PC-9 (cell line): ENCODE measurements around the gene PITX2. TPM values are rescaled to one million over a fixed set of nuclear protein-coding genes. Genes with fewer than 3 reads are reported as not detected.

Experiments
- BruUV-seq: library from RNA; stranded (reverse); fragments of 400-500 nt; replicated peaks from 2 replicates; lab custom pipeline; 2021; lab: Mats Ljungman, UMichigan
- CTCF ChIA-PET: fragments of 300-600 bp; sonication (Branson Sonifier 250); formaldehyde crosslinking; loops from one replicate; lab custom pipeline; 2022; ENCODE audit warnings: antibody characterized with exemption; lab: Charles Lee
- POLR2A ChIA-PET: fragments of 300-600 bp; sonication (Branson Sonifier 250); formaldehyde crosslinking; loops from one replicate; lab custom pipeline; 2022; ENCODE audit warnings: antibody characterized with exemption; ENCODE audit not compliant: unreplicated experiment; lab: Charles Lee
- DNase-seq, 2 experiments: peaks; one replicate each; pipeline versions ENCODE4 v3.0.0 to v3.0.0-alpha.2; 2015 to 2022; ENCODE audit warnings: mixed read lengths in 1 of 2
- H2AFZ ChIP-seq: fragments of 200-600 bp; sonication (generic); 2 replicates; pipeline ENCODE4 v1.8.1; 2017; ENCODE audit warnings: antibody characterized with exemption
- H3F3A ChIP-seq: fragments of 200-600 bp; sonication (generic); 2 replicates; pipeline ENCODE4 v1.8.1; 2017; ENCODE audit warnings: antibody characterized with exemption, mild to moderate bottlenecking, low read depth; ENCODE audit not compliant: insufficient read depth
- H3K27ac ChIP-seq: fragments of 200-600 bp; sonication (generic); 2 replicates; pipeline ENCODE4 v1.6.1; 2016; ENCODE audit warnings: mixed run types
- H3K27me3 ChIP-seq: fragments of 200-600 bp; sonication (generic); 2 replicates; pipeline ENCODE4 v1.6.1; 2016; ENCODE audit warnings: low read depth, mixed run types; ENCODE audit not compliant: insufficient read depth
- H3K36me3 ChIP-seq: fragments of 200-600 bp; sonication (generic); 2 replicates; pipeline ENCODE4 v1.6.1; 2016; ENCODE audit warnings: low read depth, mixed run types
- H3K4me1 ChIP-seq: fragments of 200-600 bp; sonication (generic); replicated peaks from 2 replicates; pipeline ENCODE4 v1.6.1; 2016; ENCODE audit warnings: mixed run types; ENCODE audit not compliant: insufficient read depth
- H3K4me2 ChIP-seq: fragments of 200-600 bp; sonication (generic); 2 replicates; pipeline ENCODE4 v1.6.1; 2017; ENCODE audit warnings: mixed run types
- H3K4me3 ChIP-seq: fragments of 200-600 bp; sonication (generic); 2 replicates; pipeline ENCODE4 v1.6.1; 2016; ENCODE audit warnings: mixed run types
- H3K79me2 ChIP-seq: fragments of 200-600 bp; sonication (generic); 2 replicates; pipeline ENCODE4 v1.6.1; 2017; ENCODE audit warnings: low read depth, mixed run types
- H3K9me2 ChIP-seq: fragments of 200-600 bp; sonication (generic); 2 replicates; pipeline ENCODE4 v1.8.1; 2017; ENCODE audit warnings: mild to moderate bottlenecking; ENCODE audit not compliant: insufficient read depth
- H3K9me3 ChIP-seq: fragments of 200-600 bp; sonication (generic); 2 replicates; pipeline ENCODE4 v1.8.1; 2016; ENCODE audit warnings: low read depth; ENCODE audit not compliant: insufficient read depth
- H4K20me1 ChIP-seq: fragments of 200-600 bp; sonication (generic); 2 replicates; pipeline ENCODE4 v1.8.1; 2017; ENCODE audit not compliant: insufficient read depth
- EZH2 ChIP-seq: fragments of 200-600 bp; sonication (generic); IDR thresholded peaks from 2 replicates; pipeline ENCODE4 v1.8.0; 2017; ENCODE audit warnings: antibody characterized with exemption, low read depth
- intact Hi-C: fragments of 100-400 bp; cut with micrococcal nuclease; formaldehyde crosslinking; loops from one replicate; pipeline ENCODE4 v1.10.0; 2022; ENCODE audit not compliant: unreplicated experiment
- total RNA-seq: library from RNA; stranded (reverse); gene quantifications from 2 replicates; pipeline ENCODE4 v1.2.3, GENCODE V29; 2021
- TF ChIP-seq, protein P1 (sequence below): fragments of 200-600 bp; sonication (generic); conservative IDR thresholded peaks from 2 replicates; pipeline ENCODE4 v1.6.1; 2017; ENCODE audit warnings: mixed run types, antibody characterized with exemption, mild to moderate bottlenecking, moderate library complexity

The PITX2 gene
- total RNA-seq, 1 experiment from 2014 or later, result 0.48 TPM

DNA sequence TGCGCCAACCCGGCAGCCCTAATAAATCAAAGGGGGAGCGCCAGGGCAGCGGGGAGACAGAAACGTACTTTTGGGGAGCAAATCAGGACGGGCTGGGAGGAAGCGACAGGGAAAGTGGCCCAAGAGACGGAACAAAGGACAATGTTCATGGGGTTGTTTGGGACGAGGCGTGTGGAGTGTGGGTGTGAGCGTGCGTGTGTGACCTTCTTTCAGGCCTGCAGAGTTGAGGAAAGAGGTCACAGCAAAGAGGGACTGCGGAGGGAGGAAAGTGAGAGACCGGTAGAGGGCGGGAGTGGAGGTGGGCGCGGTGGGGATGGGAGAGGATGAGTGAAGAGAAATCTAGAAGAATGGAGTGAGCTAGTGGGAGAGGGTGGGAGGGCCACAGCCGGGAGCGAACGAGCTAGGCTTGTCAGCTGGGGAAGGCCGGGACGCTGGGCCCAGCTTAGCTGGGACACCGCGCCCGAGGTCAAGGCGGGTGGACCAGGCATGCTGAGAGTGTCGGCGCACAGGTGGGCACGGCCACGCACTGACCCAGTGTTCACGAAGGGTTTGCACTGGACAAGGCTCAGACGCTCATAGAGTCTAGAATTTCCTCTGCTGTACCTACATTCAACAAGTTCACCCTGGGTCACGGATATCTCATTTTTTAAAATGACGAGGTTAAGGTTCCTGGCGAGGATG, 14.7 kb upstream of the PITX2 start:
- no peaks in the 10 kb centered on the region for H3K27me3 ChIP-seq
- BruUV-seq, result no TSS peak
- H3K4me2 ChIP-seq, result no peak overlapping the region
- no peak overlapping the region for H2AFZ ChIP-seq
- no peak overlapping the region for H3K27ac ChIP-seq
- no peaks in the 10 kb centered on the region for H3K9me3 ChIP-seq
- no peaks in the 10 kb centered on the region for H3K9me2 ChIP-seq
- H3K4me3 ChIP-seq, result no peak overlapping the region
- TF ChIP-seq, protein P1, sequence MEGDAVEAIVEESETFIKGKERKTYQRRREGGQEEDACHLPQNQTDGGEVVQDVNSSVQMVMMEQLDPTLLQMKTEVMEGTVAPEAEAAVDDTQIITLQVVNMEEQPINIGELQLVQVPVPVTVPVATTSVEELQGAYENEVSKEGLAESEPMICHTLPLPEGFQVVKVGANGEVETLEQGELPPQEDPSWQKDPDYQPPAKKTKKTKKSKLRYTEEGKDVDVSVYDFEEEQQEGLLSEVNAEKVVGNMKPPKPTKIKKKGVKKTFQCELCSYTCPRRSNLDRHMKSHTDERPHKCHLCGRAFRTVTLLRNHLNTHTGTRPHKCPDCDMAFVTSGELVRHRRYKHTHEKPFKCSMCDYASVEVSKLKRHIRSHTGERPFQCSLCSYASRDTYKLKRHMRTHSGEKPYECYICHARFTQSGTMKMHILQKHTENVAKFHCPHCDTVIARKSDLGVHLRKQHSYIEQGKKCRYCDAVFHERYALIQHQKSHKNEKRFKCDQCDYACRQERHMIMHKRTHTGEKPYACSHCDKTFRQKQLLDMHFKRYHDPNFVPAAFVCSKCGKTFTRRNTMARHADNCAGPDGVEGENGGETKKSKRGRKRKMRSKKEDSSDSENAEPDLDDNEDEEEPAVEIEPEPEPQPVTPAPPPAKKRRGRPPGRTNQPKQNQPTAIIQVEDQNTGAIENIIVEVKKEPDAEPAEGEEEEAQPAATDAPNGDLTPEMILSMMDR, result no peak
- TF ChIP-seq EZH2, result no peak
- H4K20me1 ChIP-seq, result no peaks in the 10 kb centered on the region
- no peak for DNase-seq
- no peaks in the 10 kb centered on the region for H3K36me3 ChIP-seq
- H3K4me1 ChIP-seq, result no peaks in the 10 kb centered on the region
- POLR2A ChIA-PET, result no interaction called here
- CTCF ChIA-PET, result no interaction called here
- H3K79me2 ChIP-seq, result no peaks in the 10 kb centered on the region
- H3F3A ChIP-seq, result no peaks in the 10 kb centered on the region
- intact Hi-C loops, result no loop called here

DNA sequence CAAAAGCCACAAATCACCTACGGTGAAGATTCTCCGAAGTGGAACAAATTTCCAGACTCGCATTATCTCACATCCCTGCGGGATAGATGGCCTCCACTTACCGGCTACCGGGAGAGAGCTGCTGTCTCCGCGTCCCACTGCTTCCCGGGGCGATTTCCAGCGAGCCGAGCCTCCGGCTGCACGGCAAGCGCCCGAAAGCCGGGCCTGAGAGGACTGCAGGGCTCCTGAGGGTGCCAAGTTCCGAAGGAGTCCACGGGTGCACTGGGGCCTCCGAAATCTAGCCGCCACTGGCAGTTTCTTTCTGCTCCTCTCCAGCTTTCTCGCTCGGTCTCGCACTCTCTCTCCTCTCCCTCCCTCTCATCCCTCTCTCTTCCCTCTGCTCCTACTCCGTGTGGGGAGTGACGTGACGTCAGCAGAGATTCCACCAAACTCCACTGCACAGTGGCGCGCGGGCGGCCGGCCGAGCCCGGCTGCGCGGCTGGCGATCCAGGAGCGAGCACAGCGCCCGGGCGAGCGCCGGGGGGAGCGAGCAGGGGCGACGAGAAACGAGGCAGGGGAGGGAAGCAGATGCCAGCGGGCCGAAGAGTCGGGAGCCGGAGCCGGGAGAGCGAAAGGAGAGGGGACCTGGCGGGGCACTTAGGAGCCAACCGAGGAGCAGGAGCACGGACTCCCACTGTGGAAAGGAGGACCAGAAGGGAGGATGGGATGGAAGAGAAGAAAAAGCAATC, 14.0 kb upstream of the PITX2 start:
- BruUV-seq, result no TSS peak
- Histone ChIP-seq H3K4me3 (no peak overlapping the region), H3K9me2 (no peaks in the 10 kb centered on the region), H3K4me1 (no peaks in the 10 kb centered on the region), H2AFZ (no peak overlapping the region), H3K4me2 (no peak overlapping the region), H3K27me3 (no peaks in the 10 kb centered on the region), H3K27ac (no peak overlapping the region), H3K79me2 (no peaks in the 10 kb centered on the region), H3K9me3 (no peaks in the 10 kb centered on the region), H3F3A (no peaks in the 10 kb centered on the region), H3K36me3 (no peaks in the 10 kb centered on the region), H4K20me1 (no peaks in the 10 kb centered on the region)
- no peak for DNase-seq
- TF ChIP-seq, protein P1, result no peak
- TF ChIP-seq EZH2, result no peak
- ChIA-PET CTCF (no interaction called here), POLR2A (no interaction called here)
- intact Hi-C loops, result no loop called here

DNA sequence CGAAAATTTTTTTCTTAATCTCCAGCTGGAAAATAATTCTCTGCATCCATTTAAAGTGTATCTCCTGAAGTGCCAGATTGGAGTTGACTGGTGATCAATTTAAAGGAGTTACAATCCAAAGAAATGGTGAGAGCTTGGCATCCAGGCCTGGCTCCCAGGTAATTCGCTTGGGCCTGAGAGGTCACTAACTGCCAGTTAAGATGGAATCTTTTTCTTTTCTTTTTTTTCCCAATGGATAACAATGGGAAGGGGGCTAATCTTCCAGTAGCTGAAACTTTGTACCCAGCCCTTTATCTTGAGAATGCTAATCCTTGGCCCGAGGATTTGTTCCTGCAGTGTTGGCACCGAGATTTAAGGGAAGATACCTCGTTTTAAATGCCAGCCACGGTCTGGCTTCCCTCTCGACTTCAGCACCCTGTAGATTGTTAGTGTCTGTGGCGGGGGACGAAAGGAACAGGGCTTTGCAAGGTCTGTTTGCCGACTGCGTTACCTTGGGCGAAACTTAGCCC, 13.3 kb upstream of the PITX2 start:
- no peak overlapping the region for H3K4me2 ChIP-seq
- intact Hi-C loops, result no loop called here
- no peak for DNase-seq
- H4K20me1 ChIP-seq, result no peaks in the 10 kb centered on the region
- no peaks in the 10 kb centered on the region for H3F3A ChIP-seq
- no peaks in the 10 kb centered on the region for H3K79me2 ChIP-seq
- ChIA-PET CTCF (no interaction called here), POLR2A (no interaction called here)
- no peaks in the 10 kb centered on the region for H3K9me3 ChIP-seq
- no TSS peak for BruUV-seq
- no peaks in the 10 kb centered on the region for H3K27me3 ChIP-seq
- no peak overlapping the region for H3K27ac ChIP-seq
- H2AFZ ChIP-seq, result no peak overlapping the region
- no peaks in the 10 kb centered on the region for H3K4me1 ChIP-seq
- H3K36me3 ChIP-seq, result no peaks in the 10 kb centered on the region
- no peaks in the 10 kb centered on the region for H3K9me2 ChIP-seq
- no peak for TF ChIP-seq EZH2
- TF ChIP-seq, protein P1, result no peak
- no peak overlapping the region for H3K4me3 ChIP-seq
